Embryonic facial prominence (tissue), 1 donor: ENCODE data around the gene XRCC2.
"Not testable (repeated sequence)": the region's sequence is repeated elsewhere in the genome, so short reads cannot be mapped to it uniquely, and the experiment has no call there.

Source experiments
- DNase-seq: peaks from one replicate; pipeline ENCODE4 v3.0.0-alpha.2; 2016; ENCODE audit errors: extremely low spot score

XRCC2 gene

DNA sequence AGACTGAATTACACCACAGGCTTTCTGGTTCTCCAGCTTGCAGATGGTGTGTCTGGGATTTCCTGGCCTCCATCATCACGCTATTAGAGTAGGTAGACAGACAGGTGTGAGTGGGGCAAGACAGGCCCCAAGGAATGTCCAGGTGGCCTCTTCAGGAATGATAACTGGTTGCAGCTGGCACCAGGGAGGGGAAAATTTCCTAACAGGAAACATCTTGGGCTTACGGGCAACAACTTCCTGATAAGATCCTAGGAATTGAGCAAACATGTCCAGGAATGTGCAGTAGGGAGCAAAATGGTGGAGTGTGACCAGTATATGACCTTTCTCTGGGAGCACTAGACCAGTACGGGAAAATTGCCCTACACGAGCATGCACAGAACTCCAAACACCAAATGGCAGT lies 11.3 kb downstream of the XRCC2 start:
- no peak for DNase-seq

DNA sequence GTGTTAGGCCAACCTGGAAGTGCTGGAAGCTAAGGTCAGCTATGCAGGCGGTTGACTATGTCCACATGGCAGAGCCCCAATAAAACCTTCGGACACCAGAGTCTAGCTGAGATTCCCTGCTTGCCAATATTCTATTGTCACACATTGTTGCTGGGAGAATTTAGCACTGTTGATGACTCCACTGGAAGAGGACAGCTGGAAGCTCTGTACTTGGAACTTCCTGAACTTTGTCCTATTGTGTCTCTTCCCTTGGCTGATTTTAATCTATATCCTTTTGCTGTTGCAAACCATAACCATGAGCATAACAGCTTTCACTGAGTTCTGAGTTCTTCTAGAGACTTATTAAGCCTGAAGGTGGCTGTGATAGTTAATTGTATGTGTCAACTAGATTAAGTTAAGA lies 12.0 kb downstream of the XRCC2 start:
- DNase-seq, result no peak

DNA sequence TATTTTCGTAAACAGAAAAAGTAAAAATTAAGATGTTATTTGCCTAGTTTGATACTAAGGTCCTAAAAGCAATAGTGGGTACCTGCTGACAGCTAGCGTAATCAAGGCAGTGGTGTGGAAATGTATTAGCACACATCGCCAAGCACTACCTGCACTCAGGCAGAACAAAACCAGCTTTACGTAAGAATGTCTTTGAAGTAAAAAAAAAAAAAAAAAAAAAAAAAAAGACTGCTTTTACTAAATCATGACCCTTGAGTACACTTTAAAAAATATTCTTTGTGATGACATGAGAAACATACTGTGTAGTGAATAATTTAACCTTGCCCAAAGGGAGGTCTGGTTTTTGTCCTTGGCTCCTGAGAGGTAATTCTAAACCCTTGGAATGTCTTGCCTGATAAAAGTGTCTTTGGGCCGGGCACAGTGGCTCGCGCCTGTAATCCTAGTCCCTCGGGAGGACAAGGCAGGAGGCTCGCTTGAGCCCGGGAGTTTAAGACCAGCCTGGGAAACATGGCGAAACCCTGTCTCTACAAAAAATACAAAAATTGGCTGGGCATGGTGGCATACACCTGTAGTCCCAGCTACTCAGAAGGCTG lies 12.7 kb downstream of the XRCC2 start:
- DNase-seq, result no peak

DNA sequence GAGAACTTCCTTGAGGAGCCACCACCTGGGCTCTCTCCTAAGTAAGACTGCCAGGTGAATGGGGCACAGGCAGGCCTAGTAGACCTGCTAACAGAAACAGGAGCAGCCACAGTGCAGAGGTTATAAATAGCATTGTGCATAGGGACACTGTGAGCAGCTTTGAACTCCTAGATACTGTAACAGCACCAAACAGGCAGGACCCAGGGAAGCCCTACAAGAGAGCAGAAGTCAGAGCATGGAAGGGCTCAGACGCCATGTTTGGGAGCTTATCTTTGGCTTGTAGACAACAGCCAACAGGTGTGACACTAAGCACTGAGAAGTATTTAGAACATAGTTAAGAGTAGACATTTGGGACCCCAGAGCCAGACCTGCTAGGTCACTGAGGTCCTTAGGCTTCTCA lies 14.5 kb downstream of the XRCC2 start:
- no peak for DNase-seq

DNA sequence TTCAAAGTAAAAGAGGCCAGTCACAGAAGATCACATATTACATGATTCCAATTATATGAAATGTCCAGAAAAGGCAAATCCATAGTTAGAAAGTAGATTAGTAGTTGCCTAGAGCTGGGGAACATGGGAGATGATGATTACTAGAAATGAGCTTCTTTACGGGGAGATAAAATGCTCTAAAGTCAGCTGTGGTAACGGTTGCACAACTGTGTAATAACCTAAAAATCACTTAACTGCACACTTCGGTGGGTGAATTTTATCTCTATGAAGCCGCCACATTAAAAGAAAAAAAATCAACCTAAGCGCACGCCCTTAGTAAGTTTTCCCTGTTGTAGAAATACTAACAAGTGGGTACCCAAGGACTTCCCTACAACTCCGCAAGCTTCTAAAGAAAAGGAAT lies 15.9 kb downstream of the XRCC2 start:
- no peak for DNase-seq

DNA sequence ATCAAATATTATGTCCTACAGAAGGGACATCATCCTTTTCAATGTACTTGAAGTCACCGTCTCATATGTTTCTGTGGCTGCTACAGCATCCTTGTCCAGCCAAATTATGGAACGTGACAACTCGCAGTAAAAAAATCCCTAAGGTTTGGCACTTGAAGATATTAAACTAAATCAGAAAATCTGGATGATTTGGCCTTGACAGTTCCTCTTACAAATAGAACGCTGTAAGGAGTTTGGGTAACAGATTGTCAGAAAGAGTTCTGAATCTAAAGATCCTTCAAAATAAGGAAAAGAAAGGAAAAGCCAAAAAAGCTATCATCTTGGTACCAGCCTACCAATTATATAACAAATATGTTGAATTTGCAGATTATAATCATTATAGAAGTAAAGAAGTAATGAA lies 21.0 kb downstream of the XRCC2 start:
- no peak for DNase-seq

DNA sequence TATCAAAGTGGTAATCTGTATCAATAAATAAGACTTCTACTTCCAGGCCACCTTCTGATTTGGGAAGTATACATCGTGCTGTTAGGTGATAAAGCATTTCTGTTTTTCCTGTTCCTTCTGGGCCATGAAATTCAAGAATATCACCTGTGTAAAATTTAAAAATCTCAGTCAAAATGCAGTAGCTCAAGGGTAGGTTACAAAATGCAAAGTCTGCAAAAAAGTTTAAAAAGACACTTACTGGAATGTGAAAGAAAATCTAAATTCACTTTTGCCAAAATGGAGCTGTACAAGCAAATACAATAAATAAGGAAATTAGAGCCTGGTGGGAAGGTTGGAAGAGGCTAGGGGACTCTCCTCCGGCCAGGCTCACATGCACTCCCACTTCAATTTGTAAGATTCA lies 26.7 kb downstream of the XRCC2 start:
- no peak for DNase-seq

DNA sequence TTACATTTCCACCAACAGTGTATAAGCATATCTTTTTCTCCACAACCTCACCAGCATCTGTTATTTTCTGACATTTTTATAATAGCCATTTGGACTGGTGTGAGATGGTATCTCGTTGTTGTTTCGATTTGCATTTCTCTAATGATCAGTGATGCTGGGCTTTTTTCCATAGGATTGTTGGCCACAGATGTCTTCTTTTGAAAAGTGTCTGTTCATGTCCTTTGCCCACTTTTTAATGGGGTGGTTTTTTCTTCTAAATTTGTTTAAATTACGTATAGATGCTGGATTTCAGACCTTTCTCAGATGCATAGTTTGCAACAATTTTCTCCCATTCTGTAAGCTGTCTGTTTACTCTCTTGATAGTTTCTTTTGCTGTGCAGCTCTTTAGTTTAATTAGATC lies 28.9 kb downstream of the XRCC2 start:
- DNase-seq, result no peak

DNA sequence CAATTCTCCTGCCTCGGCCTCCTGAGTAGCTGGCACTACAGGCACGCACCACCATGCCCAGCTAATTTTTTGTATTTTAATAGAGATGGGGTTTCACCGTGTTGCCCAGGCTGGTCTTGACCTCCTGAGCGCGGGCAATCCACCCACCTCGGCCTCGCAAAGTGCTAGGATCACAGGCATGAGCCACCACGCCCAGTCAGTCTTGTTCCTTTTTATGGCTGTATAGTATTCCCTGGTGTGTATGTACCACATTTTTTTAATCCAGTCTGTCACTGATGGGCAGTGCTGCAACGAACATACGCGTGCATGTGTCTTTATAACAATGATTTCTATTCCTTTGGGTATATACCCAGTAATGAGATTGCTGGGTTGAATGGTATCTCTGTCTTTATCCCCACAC lies 29.4 kb downstream of the XRCC2 start:
- not testable (repeated sequence) for DNase-seq

DNA sequence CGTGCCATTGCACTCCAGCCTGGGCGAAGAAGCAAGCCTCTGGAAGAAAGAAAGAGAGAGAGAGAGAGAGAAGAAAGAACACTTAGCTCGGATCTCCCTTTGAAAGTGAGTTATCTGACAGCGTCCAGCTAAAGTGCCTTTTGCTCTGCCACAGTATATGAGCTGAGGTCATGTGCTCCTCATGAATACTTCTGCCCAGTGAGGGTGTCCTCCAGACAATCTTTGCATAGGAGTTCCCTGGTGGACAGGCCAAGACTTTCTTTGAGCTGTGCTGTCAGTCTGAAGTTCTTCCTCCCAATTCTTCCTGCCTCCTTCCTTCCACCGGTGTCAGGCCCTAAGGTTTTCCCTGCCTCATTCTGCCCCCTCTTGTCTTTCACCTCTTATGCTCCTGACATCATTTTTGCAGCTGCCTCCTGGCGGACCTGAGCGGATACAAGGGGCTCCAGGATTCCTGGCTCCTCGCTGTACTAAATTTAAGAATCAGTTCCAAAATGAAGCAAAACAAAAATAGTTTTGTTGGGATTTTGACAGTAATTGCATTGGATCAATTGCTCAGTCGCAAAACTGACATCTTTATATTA lies 31.9 kb downstream of the XRCC2 start:
- DNase-seq, result no peak

DNA sequence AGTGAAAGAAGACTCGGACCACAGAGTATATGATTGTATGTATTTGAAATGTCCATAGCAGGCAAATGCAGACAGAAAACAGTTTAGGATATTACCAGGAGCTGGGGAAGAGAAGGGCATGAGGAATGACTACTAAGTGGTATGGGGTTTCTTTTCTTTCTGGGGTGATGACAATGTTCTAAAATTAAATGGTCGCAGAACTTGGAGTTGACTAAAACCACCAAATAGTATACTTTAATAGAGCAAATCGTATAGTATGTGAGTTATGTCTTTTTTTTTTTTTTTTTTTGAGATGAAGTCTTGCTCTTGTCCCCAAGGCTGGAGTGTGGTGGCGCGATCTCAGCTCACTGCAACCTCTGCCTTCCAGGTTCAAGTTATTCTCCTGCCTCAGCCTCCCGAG lies 34.6 kb downstream of the XRCC2 start:
- DNase-seq, result no peak

DNA sequence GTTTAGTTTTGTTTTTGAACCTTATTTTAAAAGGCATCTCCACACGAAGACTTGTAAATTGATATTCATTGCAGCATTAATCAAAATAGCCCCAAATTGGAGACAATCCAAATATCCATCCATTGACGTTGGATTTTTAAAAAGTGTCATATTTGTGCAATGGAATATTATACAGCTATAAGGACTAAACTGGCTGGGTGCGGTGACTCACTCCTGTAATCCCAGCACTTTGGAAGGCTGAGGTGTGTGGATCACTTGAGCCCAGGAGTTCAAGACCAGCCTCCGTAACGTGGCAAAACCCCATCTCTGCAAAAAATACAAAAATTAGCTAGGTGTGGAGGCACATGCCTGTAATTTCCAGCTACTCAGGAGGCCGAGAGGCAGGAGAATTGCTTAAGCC lies 35.1 kb downstream of the XRCC2 start:
- DNase-seq, result no peak

DNA sequence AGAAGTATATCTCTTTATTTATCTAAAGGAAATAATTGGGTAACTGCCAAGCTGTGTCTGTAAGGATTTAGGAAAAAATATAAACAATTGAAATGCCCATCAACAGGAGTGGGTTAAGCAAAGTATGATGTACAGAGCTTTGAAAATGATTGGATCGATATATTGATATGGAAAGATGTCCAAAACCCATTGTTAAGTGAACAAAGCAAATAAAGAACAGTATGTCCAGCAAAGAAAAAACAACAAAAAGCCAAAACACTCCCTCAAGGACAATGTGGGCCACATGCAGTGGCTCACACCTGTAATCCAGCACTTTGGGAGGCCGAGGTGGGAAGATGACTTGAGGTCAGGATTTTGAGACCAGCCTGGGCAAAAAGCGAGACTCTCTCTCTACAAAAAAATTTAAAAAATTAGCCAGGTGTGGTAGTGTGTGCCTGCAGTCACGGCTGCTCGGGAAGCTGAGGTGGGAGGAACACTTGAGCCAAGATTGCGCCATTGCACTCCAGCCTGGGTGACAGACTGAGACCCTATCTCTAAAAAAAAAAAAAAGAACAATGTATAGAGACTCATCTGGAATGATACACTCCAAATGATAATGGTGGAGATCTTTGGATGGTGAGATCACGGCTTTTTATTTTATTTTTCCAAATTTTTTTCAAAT lies 37.9 kb downstream of the XRCC2 start:
- no peak for DNase-seq

DNA sequence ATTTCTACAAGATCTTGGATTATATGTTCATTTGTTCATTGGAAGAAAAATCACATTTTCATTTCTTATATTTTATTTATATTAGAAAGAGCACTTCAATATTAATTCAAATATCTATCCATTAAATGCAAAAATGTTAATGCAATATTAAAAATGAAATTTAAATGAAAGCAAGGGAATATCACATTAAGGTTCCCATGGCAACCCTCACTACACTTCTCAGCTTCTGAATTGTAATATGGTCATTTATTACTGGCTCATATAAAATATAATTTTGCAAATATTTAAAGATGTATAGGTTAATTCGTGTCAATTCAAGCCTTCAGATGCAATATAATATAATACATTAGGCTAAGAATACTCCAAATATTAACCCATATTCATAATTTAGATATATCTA lies 38.8 kb downstream of the XRCC2 start:
- DNase-seq, result no peak

DNA sequence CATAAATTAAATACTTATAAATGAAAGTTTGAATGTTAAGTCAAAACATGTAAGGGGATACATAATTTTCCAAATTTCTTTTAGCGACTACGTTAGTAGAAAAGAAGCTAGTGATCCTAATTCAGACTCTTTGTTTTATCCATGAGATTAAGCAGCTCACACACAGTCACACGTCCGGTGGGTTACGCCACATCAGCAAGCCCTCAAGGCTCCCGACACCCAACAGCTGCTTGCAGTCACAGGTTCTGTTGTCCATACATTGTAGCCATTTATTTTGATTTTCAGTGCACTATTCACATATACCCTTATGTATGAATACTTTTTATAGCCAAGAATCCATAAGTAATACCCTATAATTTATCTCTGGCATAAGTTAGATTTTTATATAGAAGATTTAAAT lies 39.5 kb downstream of the XRCC2 start:
- DNase-seq, result no peak

DNA sequence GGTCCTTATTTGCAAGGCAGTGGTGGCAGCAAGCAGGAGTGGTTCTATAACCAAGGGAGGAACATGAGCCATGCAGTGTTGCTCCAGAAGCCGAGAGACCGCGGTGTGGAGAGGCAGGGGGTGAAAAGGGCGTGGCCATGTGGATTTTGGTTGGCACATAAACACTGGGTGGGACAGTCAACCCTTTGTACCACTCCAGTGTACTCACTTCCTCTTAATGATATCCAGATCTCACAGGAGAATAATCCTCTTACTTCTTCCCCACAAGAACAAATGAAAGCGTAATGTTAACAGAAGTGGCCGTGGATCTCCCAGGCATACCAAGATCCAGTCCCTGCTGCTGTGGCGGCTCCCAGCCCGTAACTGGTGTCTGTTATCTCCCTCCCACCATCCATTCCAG lies 42.4 kb downstream of the XRCC2 start:
- no peak for DNase-seq

DNA sequence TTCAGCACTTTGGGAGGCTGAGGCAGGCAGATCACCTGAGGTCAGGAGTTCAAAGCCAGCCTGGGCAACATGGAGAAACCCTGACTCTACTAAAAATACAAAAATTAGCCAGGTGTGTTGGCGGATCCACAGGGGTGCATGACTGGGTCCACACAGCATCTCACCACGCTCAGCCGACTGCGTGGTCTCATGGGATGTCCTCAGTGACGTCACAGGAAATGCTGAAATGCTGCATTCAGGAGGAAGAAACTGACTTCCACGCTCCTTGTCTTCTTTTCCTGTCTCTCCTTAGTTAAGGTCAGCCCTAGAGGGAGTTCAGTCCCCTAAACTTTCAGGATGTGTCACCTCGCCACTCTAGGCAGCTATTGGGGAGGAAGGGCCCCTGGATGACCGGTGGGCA lies 42.9 kb downstream of the XRCC2 start:
- DNase-seq, result no peak

DNA sequence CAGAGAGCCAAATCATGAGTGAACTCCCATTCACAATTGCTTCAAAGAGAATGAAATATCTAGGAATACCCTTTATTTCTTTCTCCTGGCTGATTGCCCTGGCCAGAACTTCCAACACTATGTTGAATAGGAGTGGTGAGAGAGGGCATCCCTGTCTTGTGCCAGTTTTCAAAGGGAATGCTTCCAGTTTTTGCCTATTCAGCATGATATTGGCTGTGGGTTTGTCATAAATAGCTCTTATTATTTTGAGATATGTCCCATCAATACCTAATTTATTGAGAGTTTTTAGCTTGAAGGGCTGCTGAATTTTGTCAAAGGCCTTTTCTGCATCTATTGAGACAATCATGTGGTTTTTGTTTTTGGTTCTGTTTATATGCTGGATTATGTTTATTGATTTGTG lies 47.2 kb downstream of the XRCC2 start:
- not testable (repeated sequence) for DNase-seq

DNA sequence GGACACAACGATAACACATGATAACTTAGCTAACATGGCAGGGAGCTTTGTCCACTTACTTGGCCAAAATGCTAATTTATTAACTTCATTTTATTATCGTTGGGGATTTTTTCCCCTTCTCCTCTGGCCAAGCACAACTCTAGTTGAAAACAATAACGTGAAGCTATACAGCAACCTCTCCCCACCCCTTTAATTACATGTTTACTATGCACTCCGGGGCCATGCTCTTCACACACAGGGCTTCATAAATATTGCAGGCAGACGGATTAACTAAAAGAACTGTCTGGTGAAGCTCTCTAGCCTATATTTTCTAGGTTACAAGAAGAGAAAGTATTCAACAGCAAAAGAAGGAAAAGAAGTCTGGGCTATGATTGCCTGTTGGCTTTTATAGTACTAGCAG lies 51.7 kb downstream of the XRCC2 start:
- DNase-seq, result no peak

DNA sequence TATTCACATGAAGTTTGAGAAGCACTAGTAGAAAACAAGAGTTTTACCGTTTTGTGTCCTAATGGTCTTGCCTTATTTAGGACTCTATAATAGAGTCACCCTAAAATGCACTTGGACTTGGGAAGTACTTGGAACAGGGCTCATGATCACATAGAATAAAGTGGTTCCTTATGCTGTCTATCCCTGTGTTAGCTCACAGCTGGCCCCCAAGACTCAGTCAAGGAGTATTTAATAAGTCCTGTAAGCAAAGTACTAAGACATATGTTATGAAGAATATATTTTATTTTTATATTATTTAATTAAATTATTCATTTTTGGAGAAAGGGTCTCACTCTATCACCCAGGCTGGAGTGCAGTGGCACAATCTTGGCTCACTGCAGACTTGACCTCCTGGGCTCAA lies 54.5 kb downstream of the XRCC2 start:
- DNase-seq, result no peak

DNA sequence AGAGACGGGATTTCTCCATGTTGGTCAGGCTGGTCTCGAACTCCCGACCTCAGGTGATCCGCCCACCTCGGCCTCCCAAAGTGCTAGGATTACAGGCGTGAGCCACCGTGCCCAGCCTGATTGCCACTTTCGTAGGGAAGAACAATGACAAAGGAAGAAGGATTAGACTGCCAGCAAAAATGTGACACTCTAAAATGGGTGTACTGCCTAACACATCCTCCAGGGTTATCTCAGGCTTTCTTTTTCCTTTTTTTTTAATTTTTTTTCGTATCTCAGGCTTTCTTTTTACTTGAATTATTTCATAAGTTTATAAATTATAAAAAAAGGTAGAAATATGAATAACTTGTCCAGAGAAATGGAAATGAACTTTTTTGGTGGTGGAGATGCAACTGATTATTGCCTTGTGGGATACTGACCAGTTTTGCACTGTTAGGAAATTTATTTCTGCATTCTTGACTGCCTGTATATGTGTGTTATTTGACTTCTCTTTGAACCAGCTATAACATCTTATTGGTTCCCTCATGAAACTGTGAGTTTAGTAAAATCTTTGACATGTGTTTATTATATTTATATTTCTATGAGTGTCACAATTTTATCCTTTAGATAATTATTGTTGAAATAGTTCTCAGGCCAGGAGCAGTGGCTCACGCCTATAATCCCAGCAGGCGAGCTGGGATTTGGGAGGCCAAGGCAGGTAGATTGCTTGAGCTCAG lies 56.8 kb downstream of the XRCC2 start:
- DNase-seq, result no peak

DNA sequence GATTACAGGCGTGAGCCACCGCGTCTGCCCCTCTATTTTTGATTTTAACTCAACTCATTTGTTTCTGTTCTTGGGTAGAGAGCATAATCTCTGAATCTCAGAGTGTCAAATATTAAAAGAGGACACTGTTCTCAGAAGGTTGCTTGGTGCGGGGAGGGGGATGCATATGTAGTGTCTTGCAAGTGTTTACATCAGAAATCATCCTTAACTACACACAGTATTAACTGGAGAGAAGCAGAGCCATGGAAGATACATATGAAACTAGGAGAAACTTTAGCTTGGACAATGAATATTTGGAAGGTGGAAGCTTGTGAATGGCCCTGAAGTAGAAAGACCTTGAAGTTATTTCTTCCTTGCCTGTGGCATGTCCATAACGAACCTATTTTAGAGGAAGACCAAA lies 57.5 kb downstream of the XRCC2 start:
- no peak for DNase-seq

DNA sequence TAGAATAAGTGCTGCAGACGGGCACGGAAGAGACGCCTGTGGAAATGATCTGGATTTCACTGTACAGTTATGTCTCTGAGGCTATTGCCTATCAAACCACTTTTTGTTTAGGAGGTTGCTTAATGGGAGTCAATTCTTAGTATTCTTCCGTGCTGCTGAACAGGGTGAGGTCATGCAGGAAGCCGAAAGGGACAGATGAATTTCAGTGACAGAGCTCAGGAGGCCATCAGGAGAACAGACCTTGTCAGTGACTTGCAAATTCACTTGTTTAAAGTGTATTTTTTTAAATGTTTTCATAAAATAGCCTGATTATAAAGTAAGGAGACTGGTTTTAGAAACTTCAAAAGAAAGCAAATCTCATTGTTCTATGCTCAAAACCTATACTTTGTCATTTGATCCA lies 58.9 kb downstream of the XRCC2 start:
- no peak for DNase-seq
